C1 segment of cervical spinal cord (tissue), 14 donors: ENCODE data around the gene GIGYF1.

Experiments used
- DNase-seq, 14 donors: peaks; one replicate each; lab custom pipeline; 2025; lab: John Stamatoyannopoulos, UW

GIGYF1 gene

DNA sequence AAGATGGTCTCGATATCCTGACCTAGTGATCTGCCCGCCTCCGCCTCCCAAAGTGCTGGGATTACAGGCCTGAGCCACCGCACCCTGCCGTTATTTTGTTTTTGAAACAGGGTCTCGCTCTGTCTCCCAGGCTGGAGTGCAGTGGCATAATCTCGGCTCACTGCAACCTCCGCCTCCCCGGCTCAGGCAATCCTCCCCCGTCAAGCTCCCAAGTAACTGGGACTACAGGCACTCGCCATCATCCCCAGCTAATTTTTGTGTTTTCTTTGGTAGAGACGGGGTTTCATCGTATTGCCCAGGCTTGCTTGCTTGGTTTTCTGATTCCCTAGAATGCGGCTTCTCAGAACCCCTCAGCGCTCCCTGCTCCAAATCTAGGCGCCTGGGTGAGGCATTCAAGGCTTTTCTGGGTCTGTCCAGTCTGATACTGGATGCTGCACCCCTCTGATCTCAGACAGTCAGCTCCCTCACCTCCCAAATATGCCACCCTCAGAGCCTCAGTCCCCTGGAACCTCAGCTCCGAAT, 54.0 kb downstream of the GIGYF1 start:
- DNase-seq, result no peak

DNA sequence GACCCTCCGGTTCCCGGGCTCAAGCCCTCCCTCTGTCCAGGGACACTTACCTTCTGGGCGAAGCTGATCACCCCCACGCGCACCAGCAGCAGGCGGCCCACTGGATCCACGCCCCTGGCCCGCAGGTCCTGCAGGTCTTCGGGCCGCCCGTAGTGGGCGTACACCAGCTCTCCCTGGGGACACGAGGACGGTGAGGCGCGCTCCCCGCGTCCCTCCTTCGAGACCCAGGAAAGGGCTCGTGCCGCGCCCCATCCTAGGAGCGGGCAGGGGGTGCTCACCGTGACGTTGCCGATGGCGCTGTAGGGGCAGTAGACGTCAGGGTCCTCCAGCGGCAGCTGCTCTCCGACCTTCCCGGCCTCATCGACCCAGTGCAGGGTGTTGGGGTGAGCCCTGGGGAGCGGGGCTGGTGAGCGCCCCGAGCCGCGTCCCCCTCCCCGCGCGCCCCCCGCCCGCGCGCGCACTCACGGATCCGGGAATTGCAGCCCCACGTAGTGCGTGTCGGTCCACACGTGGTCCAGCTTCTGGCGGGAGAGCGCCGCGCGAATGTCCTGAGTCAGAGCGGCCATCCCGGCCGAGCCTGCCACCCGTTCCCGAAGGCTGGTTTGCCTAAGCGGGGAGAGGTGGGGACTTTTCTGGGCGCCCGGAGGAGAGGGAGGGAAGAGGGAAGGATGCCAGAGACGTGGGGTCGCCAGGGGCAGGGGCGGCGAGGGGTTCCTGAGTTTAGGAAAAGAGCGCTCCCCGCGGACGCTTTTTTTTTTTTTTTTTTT, 60.9 kb downstream of the GIGYF1 start:
- peak in 5 of 14 donors; percentile 10 to 42 (median 20) for DNase-seq

DNA sequence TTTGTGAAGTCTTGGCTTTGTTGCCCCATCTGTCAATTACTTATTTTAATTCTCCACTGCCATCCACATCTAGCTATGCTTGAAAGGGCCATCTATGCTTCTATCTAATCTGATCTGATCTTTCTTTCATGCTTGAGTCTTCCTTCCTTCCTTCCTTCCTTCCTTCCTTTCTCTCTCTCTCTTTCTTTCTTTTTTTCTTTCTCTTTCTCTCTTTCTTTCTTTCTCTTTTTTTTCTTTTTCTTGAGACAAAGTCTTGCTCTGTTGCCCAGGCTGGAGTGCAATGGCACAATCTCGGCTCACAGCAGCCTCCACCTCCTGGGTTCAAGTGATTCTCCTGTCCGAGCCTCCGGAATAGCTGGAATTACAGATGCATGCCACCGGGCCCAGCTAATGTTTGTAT, 64.0 kb downstream of the GIGYF1 start:
- DNase-seq, result no peak
